ENCODE results near the gene ASXL3.

DNA sequence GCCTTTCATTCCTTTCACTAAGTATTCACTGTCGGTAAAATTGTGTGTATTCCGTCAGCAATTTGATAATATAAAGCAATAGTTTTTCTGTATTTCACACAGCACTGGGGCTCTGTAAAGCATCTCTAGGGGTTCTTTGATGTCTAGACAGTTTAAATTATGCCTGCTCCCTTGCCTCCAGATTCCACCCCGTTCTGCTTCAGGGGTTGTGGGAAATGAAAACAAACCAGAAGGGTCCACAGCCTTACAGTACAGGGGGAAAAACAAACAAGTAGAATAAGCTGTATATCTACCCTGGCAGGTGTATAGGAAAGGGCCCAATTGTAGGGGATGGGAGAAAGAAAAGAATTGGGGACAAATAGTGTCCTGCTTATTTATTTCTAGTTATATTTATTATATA, 63.1 kb downstream of the ASXL3 start:
- TF ChIP-seq CTCF (conservative IDR thresholded peaks at IDR 0.05) (no peak), EZH2 (IDR thresholded peaks at IDR 0.05; ENCODE audit: low read depth) (no peak)
